Activated CD8-positive, alpha-beta T cell treated with anti-CD3 and anti-CD28 coated beads, Interleukin-2, amount 10 ng/mL, durations not matched to agents 7 days and 5 days (primary cell): ENCODE data around the gene S100A3. TPM values are rescaled to one million over a fixed set of nuclear protein-coding genes. Genes with fewer than 3 reads are reported as not detected.
A peak's percentile ranks its signal among the peaks of the same experiment; 100 is the strongest.
"Not testable (repeated sequence)": the region's sequence is repeated elsewhere in the genome, so short reads cannot be mapped to it uniquely, and the experiment has no call there.

Experiments
- ATAC-seq: fragments of 150-1000 bp; cut with Tn5 transposase; one replicate; pipeline ENCODE4 v1.10.0; 2021; ENCODE audit warnings: moderate library complexity
- CTCF ChIA-PET: fragments of 350-600 bp; sonication (Branson Sonifier 250); formaldehyde crosslinking; loops from one replicate; lab custom pipeline; 2021; ENCODE audit warnings: antibody characterized with exemption; lab: Charles Lee
- POLR2A ChIA-PET: fragments of 350-600 bp; sonication (Branson Sonifier 250); formaldehyde crosslinking; loops from one replicate; lab custom pipeline; 2021; ENCODE audit warnings: antibody characterized with exemption; lab: Charles Lee
- DNase-seq: peaks from one replicate; pipeline ENCODE4 v3.0.0-alpha.2; 2020
- H3K27ac Mint-ChIP-seq: one replicate; pipeline ENCODE4 v1.8.0; 2021; ENCODE audit warnings: mild to moderate bottlenecking, mixed read lengths
- H3K27me3 Mint-ChIP-seq: one replicate; pipeline ENCODE4 v1.8.0; 2021; ENCODE audit warnings: low read depth, mixed read lengths
- H3K36me3 Mint-ChIP-seq: one replicate; pipeline ENCODE4 v1.8.0; 2021; ENCODE audit warnings: low read depth, mixed read lengths
- H3K4me1 Mint-ChIP-seq: one replicate; pipeline ENCODE4 v1.8.0; 2021; ENCODE audit warnings: low read depth, mixed read lengths
- H3K4me3 Mint-ChIP-seq: one replicate; pipeline ENCODE4 v1.8.0; 2021; ENCODE audit warnings: mild to moderate bottlenecking, mixed read lengths
- H3K9me3 Mint-ChIP-seq: one replicate; pipeline ENCODE4 v1.8.0; 2022; ENCODE audit warnings: mixed read lengths; ENCODE audit not compliant: insufficient read depth
- total RNA-seq, 2 experiments: library from RNA; stranded (reverse); gene quantifications; one replicate each; pipeline ENCODE4 v1.2.3, GENCODE V29; 2021

Gene S100A3
- not detected for total RNA-seq

GRCh38 chr1:153548722-153549688 is at the start of gene S100A3:
Gene S100A3 (minus strand): TSS chr1:153549258. CDS start chr1:153548485, 773 bp downstream.
- H3K36me3 Mint-ChIP-seq, result peaks cover 16% of the 10 kb centered on the region
- peak within 1 kb of the TSS; percentile 45 for H3K27ac Mint-ChIP-seq
- POLR2A ChIA-PET, result no interaction called here
- no peaks in the 10 kb centered on the region for H3K9me3 Mint-ChIP-seq
- CTCF ChIA-PET, result interaction anchor here (2.4 to 13.7 kb wide), 3 partner anchors 15 to 38 kb away, joined by 5 to 185 read pairs (median 33); partner anchors contain the start of gene S100A6
- H3K4me1 Mint-ChIP-seq, result peaks cover 54% of the 10 kb centered on the region
- DNase-seq, result no peak
- no peak for ATAC-seq
- H3K4me3 Mint-ChIP-seq, result no peak within 1 kb of the TSS
- H3K27me3 Mint-ChIP-seq, result peaks cover 3% of the 10 kb centered on the region

- ATAC-seq (peak; percentile 84), DNase-seq (peak; percentile 55)
- POLR2A ChIA-PET, result interaction anchor here (0.6 to 1.9 kb wide), 5 partner anchors 35 to 550 kb away, joined by 3 to 8 read pairs (median 3); partner anchors contain the start of genes CHTOP, S100A4 and S100A6
- H3K27me3 Mint-ChIP-seq, result peaks cover 3% of the 10 kb centered on the region
- H3K36me3 Mint-ChIP-seq, result no peaks in the 10 kb centered on the region
- peaks cover 15% of the 10 kb centered on the region for H3K4me1 Mint-ChIP-seq
- peak overlapping the region; percentile 71 for H3K27ac Mint-ChIP-seq
- CTCF ChIA-PET, result interaction anchor here (1.0 to 1.9 kb wide), 7 partner anchors 17 to 198 kb away, joined by 3 to 9 read pairs (median 6); partner anchors contain the start of gene S100A14
- no peaks in the 10 kb centered on the region for H3K9me3 Mint-ChIP-seq
- no peak overlapping the region for H3K4me3 Mint-ChIP-seq
These were observed 49.5 kb upstream of the S100A3 start for GRCh38 chr1:153598309-153599172.

GRCh38 chr1:153597206-153597605 is 48.1 kb upstream of the S100A3 start:
- ATAC-seq (no peak), DNase-seq (no peak)
- POLR2A ChIA-PET, result no interaction called here
- Mint-ChIP-seq H3K4me1 (peaks cover 11% of the 10 kb centered on the region), H3K4me3 (no peak overlapping the region), H3K27me3 (peaks cover 3% of the 10 kb centered on the region), H3K36me3 (no peaks in the 10 kb centered on the region), H3K27ac (peak overlapping the region; percentile 8), H3K9me3 (no peaks in the 10 kb centered on the region)
- CTCF ChIA-PET, result interaction anchor here (1.5 to 1.9 kb wide), 2 partner anchors 87 to 102 kb away, joined by 5 to 7 read pairs; no protein-coding TSS in a partner anchor

GRCh38 chr1:153592748-153593147 is 43.7 kb upstream of the S100A3 start:
- Mint-ChIP-seq H3K4me1 (no peaks in the 10 kb centered on the region), H3K27me3 (peaks cover 3% of the 10 kb centered on the region), H3K27ac (no peak overlapping the region), H3K9me3 (no peaks in the 10 kb centered on the region), H3K36me3 (no peaks in the 10 kb centered on the region), H3K4me3 (no peak overlapping the region)
- ChIA-PET CTCF (interaction anchor here (1.2 to 1.9 kb wide), 5 partner anchors 11 to 82 kb away, joined by 4 to 5 read pairs (median 4); no protein-coding TSS in a partner anchor), POLR2A (interaction anchor here (0.8 kb wide), 1 partner anchor 57 kb away, joined by 3 read pairs; the partner anchor contains the start of gene S100A6)
- DNase-seq (no peak), ATAC-seq (no peak)

- H3K4me1 Mint-ChIP-seq, result no peaks in the 10 kb centered on the region
- peaks cover 15% of the 10 kb centered on the region for H3K27me3 Mint-ChIP-seq
- H3K27ac Mint-ChIP-seq, result no peak overlapping the region
- ATAC-seq (no peak), DNase-seq (no peak)
- H3K4me3 Mint-ChIP-seq, result no peak overlapping the region
- H3K9me3 Mint-ChIP-seq, result no peaks in the 10 kb centered on the region
- CTCF ChIA-PET, result interaction anchor here (0.5 kb wide), 1 partner anchor 1147 kb away, joined by 3 read pairs; no protein-coding TSS in a partner anchor
- H3K36me3 Mint-ChIP-seq, result no peaks in the 10 kb centered on the region
- POLR2A ChIA-PET, result interaction anchor here (0.8 kb wide), 1 partner anchor 56 kb away, joined by 3 read pairs; no protein-coding TSS in a partner anchor
These were observed 39.4 kb upstream of the S100A3 start for GRCh38 chr1:153588482-153588881.

- not testable (repeated sequence) for ATAC-seq, H3K36me3 Mint-ChIP-seq, H3K4me3 Mint-ChIP-seq, H3K9me3 Mint-ChIP-seq, H3K4me1 Mint-ChIP-seq, H3K27ac Mint-ChIP-seq, DNase-seq
- peaks cover 15% of the 10 kb centered on the region for H3K27me3 Mint-ChIP-seq
- ChIA-PET CTCF (interaction anchor here (0.5 kb wide), 1 partner anchor 1147 kb away, joined by 3 read pairs; no protein-coding TSS in a partner anchor), POLR2A (interaction anchor here (0.8 kb wide), 1 partner anchor 56 kb away, joined by 3 read pairs; no protein-coding TSS in a partner anchor)
These were observed 39.0 kb upstream of the S100A3 start for GRCh38 chr1:153588033-153588432.

- H3K36me3 Mint-ChIP-seq, result no peaks in the 10 kb centered on the region
- ATAC-seq, result no peak
- ChIA-PET CTCF (no interaction called here), POLR2A (no interaction called here)
- H3K4me3 Mint-ChIP-seq, result no peak overlapping the region
- no peak for DNase-seq
- no peaks in the 10 kb centered on the region for H3K9me3 Mint-ChIP-seq
- peaks cover 15% of the 10 kb centered on the region for H3K27me3 Mint-ChIP-seq
- H3K27ac Mint-ChIP-seq, result no peak overlapping the region
- no peaks in the 10 kb centered on the region for H3K4me1 Mint-ChIP-seq
These were observed 38.3 kb upstream of the S100A3 start for GRCh38 chr1:153587314-153587713.

GRCh38 chr1:153586347-153586746 is 37.3 kb upstream of the S100A3 start:
- Mint-ChIP-seq H3K4me1 (no peaks in the 10 kb centered on the region), H3K36me3 (no peaks in the 10 kb centered on the region), H3K9me3 (no peaks in the 10 kb centered on the region), H3K27me3 (peaks cover 15% of the 10 kb centered on the region), H3K27ac (no peak overlapping the region), H3K4me3 (no peak overlapping the region)
- CTCF ChIA-PET, result interaction anchor here (1.1 to 1.5 kb wide), 2 partner anchors 14 to 19 kb away, joined by 3 read pairs; no protein-coding TSS in a partner anchor
- POLR2A ChIA-PET, result no interaction called here
- no peak for ATAC-seq
- no peak for DNase-seq

GRCh38 chr1:153585006-153585405 is 35.9 kb upstream of the S100A3 start:
- ChIA-PET POLR2A (no interaction called here), CTCF (interaction anchor here (0.7 to 1.6 kb wide), 3 partner anchors 12 to 91 kb away, joined by 3 to 5 read pairs (median 4); no protein-coding TSS in a partner anchor)
- DNase-seq (no peak), ATAC-seq (no peak)
- Mint-ChIP-seq H3K27ac (no peak overlapping the region), H3K9me3 (no peaks in the 10 kb centered on the region), H3K4me1 (no peaks in the 10 kb centered on the region), H3K27me3 (peaks cover 15% of the 10 kb centered on the region), H3K4me3 (no peak overlapping the region), H3K36me3 (no peaks in the 10 kb centered on the region)

GRCh38 chr1:153583976-153584375 is 34.9 kb upstream of the S100A3 start:
- Mint-ChIP-seq H3K27ac (no peak overlapping the region), H3K36me3 (no peaks in the 10 kb centered on the region), H3K27me3 (peaks cover 19% of the 10 kb centered on the region), H3K4me1 (no peaks in the 10 kb centered on the region), H3K9me3 (no peaks in the 10 kb centered on the region), H3K4me3 (no peak overlapping the region)
- ATAC-seq, result no peak
- no peak for DNase-seq
- CTCF ChIA-PET, result interaction anchor here (1.6 kb wide), 1 partner anchor 11 kb away, joined by 5 read pairs; no protein-coding TSS in a partner anchor
- POLR2A ChIA-PET, result no interaction called here

GRCh38 chr1:153583514-153583913 is 34.5 kb upstream of the S100A3 start:
- H3K27ac Mint-ChIP-seq, H3K9me3 Mint-ChIP-seq, ATAC-seq, H3K4me1 Mint-ChIP-seq, DNase-seq, H3K4me3 Mint-ChIP-seq, POLR2A ChIA-PET, H3K36me3 Mint-ChIP-seq: not testable (repeated sequence)
- CTCF ChIA-PET, result interaction anchor here (1.6 kb wide), 1 partner anchor 11 kb away, joined by 5 read pairs; no protein-coding TSS in a partner anchor
- peaks cover 24% of the 10 kb centered on the region for H3K27me3 Mint-ChIP-seq
